HepG2 (cell line): ENCODE data around the gene MUTYH. TPM values are rescaled to one million over a fixed set of nuclear protein-coding genes. Genes with fewer than 3 reads are reported as not detected.
A peak's percentile ranks its signal among the peaks of the same experiment; 100 is the strongest.

Source experiments
- ATAC-seq: fragments of 200-7000 bp; cut with Tn5 transposase; 3 replicates; pipeline ENCODE4 v1.9.1; 2020; ENCODE audit warnings: mild to moderate bottlenecking, moderate library complexity
- BruUV-seq: library from RNA; stranded (reverse); fragments of 400-500 nt; replicated peaks from 2 replicates; lab custom pipeline; 2021; lab: Mats Ljungman, UMichigan
- CTCF ChIA-PET: fragments of 300-600 bp; formaldehyde crosslinking; extraction: SDS; loops from one replicate; lab custom pipeline; 2021; ENCODE audit warnings: low total read pairs, inconsistent platforms, low intra/inter-chr PET ratio; lab: Yijun Ruan, JAX
- POLR2A ChIA-PET: fragments of 350-600 bp; sonication (Branson Sonifier 250); formaldehyde crosslinking; loops from one replicate; lab custom pipeline; 2020; ENCODE audit warnings: antibody characterized with exemption, inconsistent platforms; lab: Yijun Ruan, JAX
- DNase-seq: peaks from one replicate; pipeline ENCODE4 v3.0.0-alpha.2; 2015; ENCODE audit warnings: low spot score
- FAIRE-seq: peaks from 3 replicates; lab custom pipeline; 2011; peaks lifted over from hg19 to GRCh38; lab: Jason Lieb, UNC
- H2AFZ ChIP-seq: one replicate; pipeline ENCODE4 v1.6.1; 2011; ENCODE audit warnings: low read length, inconsistent platforms
- H3K27ac ChIP-seq: fragments of 300-600 bp; 3 replicates; pipeline ENCODE4 v1.8.0; 2011; ENCODE audit warnings: mixed run types, mild to moderate bottlenecking, mixed read lengths, low read length, inconsistent platforms; ENCODE audit not compliant: insufficient read depth; ENCODE audit errors: extremely low read length
- H3K27me3 ChIP-seq, 2 experiments: fragments of 200-600 bp in 1 of 2; 2 replicates in 1 of 2; 3 replicates in 1 of 2; pipeline versions ENCODE4 v1.6.0 to v1.8.0; 2011; ENCODE audit warnings: low read length in 2 of 2, mild to moderate bottlenecking in 2 of 2, moderate library complexity in 2 of 2, inconsistent platforms in 1 of 2; ENCODE audit not compliant: insufficient read depth in 2 of 2, control insufficient read depth in 1 of 2
- H3K36me3 ChIP-seq, 2 experiments: fragments of 200-600 bp in 1 of 2; replicated peaks in 1 of 2; 2 replicates in 1 of 2; 3 replicates in 1 of 2; pipeline versions ENCODE4 v1.5.1 to v1.8.0; 2011; ENCODE audit warnings: low read length in 2 of 2, inconsistent platforms in 1 of 2; ENCODE audit not compliant: insufficient read depth in 2 of 2, control insufficient read depth in 1 of 2
- H3K4me1 ChIP-seq: 2 replicates; pipeline ENCODE4 v1.5.1; 2012; ENCODE audit warnings: low read length, inconsistent platforms; ENCODE audit not compliant: insufficient read depth
- H3K4me2 ChIP-seq: 2 replicates; pipeline ENCODE4 v1.6.0; 2011; ENCODE audit warnings: low read depth, low read length, inconsistent platforms
- H3K4me3 ChIP-seq, 3 experiments: fragments of 200-600 bp in 1 of 3; sonication (generic), shearing (Covaris generic) in 1 of 3; replicated peaks in 1 of 3; 2 replicates each; pipeline ENCODE4 v1.5.1; 2011 to 2016; ENCODE audit warnings: low read length in 3 of 3, inconsistent platforms in 2 of 3, low read depth in 2 of 3, mild to moderate bottlenecking in 2 of 3, control low read depth in 1 of 3, mixed read lengths in 1 of 3; ENCODE audit not compliant: insufficient read depth in 1 of 3
- H3K79me2 ChIP-seq: one replicate; pipeline ENCODE4 v1.6.1; 2011; ENCODE audit warnings: low read length, inconsistent platforms; ENCODE audit not compliant: insufficient read depth
- H3K9ac ChIP-seq: 2 replicates; pipeline ENCODE4 v1.6.0; 2011; ENCODE audit warnings: mild to moderate bottlenecking, low read depth, low read length, inconsistent platforms; ENCODE audit not compliant: insufficient read depth
- H3K9me3 ChIP-seq: 2 replicates; pipeline ENCODE4 v1.5.1; 2012; ENCODE audit warnings: mild to moderate bottlenecking, low read length
- H4K20me1 ChIP-seq: 2 replicates; pipeline ENCODE4 v1.6.0; 2011; ENCODE audit warnings: inconsistent platforms, mild to moderate bottlenecking, low read length, moderate library complexity; ENCODE audit not compliant: insufficient read depth
- ATF1 ChIP-seq: IDR thresholded peaks from 2 replicates; pipeline ENCODE4 v1.6.1; 2016; ENCODE audit warnings: mild to moderate bottlenecking, control low read depth
- FIP1L1 ChIP-seq: fragments of 200-400 bp; formaldehyde crosslinking; IDR thresholded peaks from 2 replicates; pipeline ENCODE4 v1.6.1; 2018; ENCODE audit warnings: low read depth, mild to moderate bottlenecking, low read length, moderate library complexity, borderline replicate concordance; ENCODE audit not compliant: insufficient read depth
- GLI4 ChIP-seq: sonication (generic); formaldehyde crosslinking; IDR thresholded peaks from 2 replicates; pipeline ENCODE4 v1.5.1; 2020; ENCODE audit warnings: missing genetic modification reagents, mild to moderate bottlenecking, moderate library complexity, borderline replicate concordance
- GPBP1L1 ChIP-seq: sonication (generic); formaldehyde crosslinking; IDR thresholded peaks from 2 replicates; pipeline ENCODE4 v1.5.0; 2020; ENCODE audit warnings: mild to moderate bottlenecking, missing genetic modification reagents
- KAT2B ChIP-seq: fragments of 150-350 bp; IDR thresholded peaks from 2 replicates; pipeline ENCODE4 v1.6.1; 2014; ENCODE audit warnings: low read depth, low read length, borderline replicate concordance
- MYC ChIP-seq: sonication (generic); formaldehyde crosslinking; IDR thresholded peaks from 2 replicates; pipeline ENCODE4 v1.9.0; 2021; ENCODE audit warnings: missing genetic modification reagents, borderline replicate concordance
- NFE2L2 ChIP-seq: fragments of 150-350 bp; IDR thresholded peaks from 2 replicates; pipeline ENCODE4 v1.6.1; 2014; ENCODE audit warnings: low read length
- SIX4 ChIP-seq: sonication (generic); formaldehyde crosslinking; IDR thresholded peaks from 2 replicates; pipeline ENCODE4 v1.4.0; 2020; ENCODE audit warnings: missing genetic modification reagents
- ZKSCAN1 ChIP-seq: fragments of 150-350 bp; IDR thresholded peaks from 2 replicates; pipeline ENCODE4 v1.6.1; 2014; ENCODE audit warnings: low read length
- ZNF121 ChIP-seq: sonication (generic); formaldehyde crosslinking; IDR thresholded peaks from 2 replicates; pipeline ENCODE4 v1.5.0; 2020; ENCODE audit warnings: mild to moderate bottlenecking, missing genetic modification reagents
- ZNF138 ChIP-seq: sonication (generic); formaldehyde crosslinking; IDR thresholded peaks from 2 replicates; pipeline ENCODE4 v1.5.0; 2020; ENCODE audit warnings: mild to moderate bottlenecking, low read depth, missing genetic modification reagents
- ZNF557 ChIP-seq: sonication (generic); formaldehyde crosslinking; IDR thresholded peaks from 2 replicates; pipeline ENCODE4 v1.4.0; 2020; ENCODE audit warnings: missing genetic modification reagents
- ZSCAN25 ChIP-seq: sonication (generic); formaldehyde crosslinking; IDR thresholded peaks from 2 replicates; pipeline ENCODE4 v1.8.0; 2022; ENCODE audit warnings: mild to moderate bottlenecking, missing genetic modification reagents
- ZSCAN29 ChIP-seq: sonication (generic); formaldehyde crosslinking; conservative IDR thresholded peaks from 2 replicates; pipeline ENCODE4 v1.4.0; 2020; ENCODE audit warnings: mild to moderate bottlenecking, missing genetic modification reagents
- WGBS: methylation state at CpG from one replicate; pipeline ENCODE4 v1.1.6; 2017; ENCODE audit warnings: low lambda C conversion rate; 5-methylcytosine and 5-hydroxymethylcytosine counted together
- in situ Hi-C: cut with HindIII; loops from 2 replicates; pipeline ENCODE4 v1.10.0; 2017; ENCODE audit warnings: low pct_unique_long_range_greater_than_20kb; ENCODE audit not compliant: extremely low pct_ligation_motif_present
- intact Hi-C: fragments of 100-400 bp; cut with micrococcal nuclease; formaldehyde crosslinking; loops from one replicate; pipeline ENCODE4 v1.10.0; 2022; ENCODE audit not compliant: unreplicated experiment
- polyA plus RNA-seq, 8 experiments: library from polyadenylated mRNA; depleted of rRNA in 3 of 8; stranded (reverse) in 7 of 8; unstranded in 1 of 8; fragments of >200 nt; fragmentation: Illumina TruSeq in 4 of 8; extraction: Trizol in 4 of 8; gene quantifications; 2 replicates each; pipeline versions ENCODE4 v1.2.1 to v1.2.3, GENCODE V29; 2011 to 2016; ENCODE audit warnings: low read depth in 4 of 8, missing spikeins in 1 of 8, mixed read lengths in 1 of 8; ENCODE audit not compliant: insufficient read depth in 1 of 8
- total RNA-seq, 5 experiments: library from RNA; depleted of rRNA; stranded (reverse); fragments of >200 nt; fragmentation: Illumina TruSeq; extraction: Trizol; gene quantifications; 2 replicates each; pipeline ENCODE4 v1.2.3, GENCODE V29; 2016; ENCODE audit warnings: low read depth in 1 of 5
- TF ChIP-seq, protein P1 (sequence below): sonication (generic); formaldehyde crosslinking; IDR thresholded peaks from 2 replicates; pipeline ENCODE4 v1.8.0; 2023; ENCODE audit warnings: mild to moderate bottlenecking, missing genetic modification reagents

The MUTYH gene
- total and polyA plus RNA-seq, 2 of the 13 experiments (the other 11 are each of a cell fraction or from before 2014, with no cell fraction given): 16.3 to 17.1 TPM

DNA sequence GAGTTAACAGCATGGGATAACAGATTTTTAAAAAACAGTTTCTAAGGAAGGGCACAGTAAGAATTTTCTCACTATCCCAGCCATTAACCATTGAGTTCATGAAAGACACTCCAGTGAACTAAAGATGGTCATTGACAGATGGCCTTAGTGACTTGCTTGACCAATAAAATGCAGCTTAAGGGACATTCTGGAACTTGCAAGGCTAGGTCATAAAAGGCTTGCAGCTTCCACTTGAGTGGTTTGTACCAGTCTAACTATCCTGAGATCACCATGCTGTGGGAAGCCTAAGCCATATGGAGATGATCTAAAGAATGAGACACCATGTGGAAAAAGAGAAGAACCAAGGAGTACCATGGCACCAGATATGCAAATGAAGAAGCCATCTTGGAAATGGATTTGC is 37.9 kb upstream of the MUTYH start (continued):
- TF ChIP-seq ZNF138 (CRISPR knock-in tag) (no peak), NFE2L2 (no peak)
- TF ChIP-seq, all 625 proteins: peak for 0

GRCh38 chr1:45375104-45376090 is 35.2 kb upstream of the MUTYH start:
- ChIA-PET CTCF (no interaction called here), POLR2A (no interaction called here)
- no peak overlapping the region for H3K27ac ChIP-seq
- H3K4me1 ChIP-seq: no peaks in the 10 kb centered on the region; the same call in 1 of the 2 replicates
- no peaks in the 10 kb centered on the region for H3K36me3 ChIP-seq
- ATAC-seq (no peak), FAIRE-seq (no peak), DNase-seq (no peak)
- H3K79me2 ChIP-seq: no peaks in the 10 kb centered on the region
- no peaks in the 10 kb centered on the region for H3K27me3 ChIP-seq
- intact Hi-C loops: no loop called here
- in situ Hi-C loops: no loop called here
- no peaks in the 10 kb centered on the region for H3K9me3 ChIP-seq
- no peak overlapping the region for H3K4me2 ChIP-seq
- 57% methylated on average over 3 of the region's 3 CpGs for WGBS
- TF ChIP-seq ZNF121: 0 out of 2 replicates have a peak, but pooled peaks have one; percentile 20
- no peak for TF ChIP-seq ZSCAN29
- no peaks in the 10 kb centered on the region for H4K20me1 ChIP-seq
- no peak overlapping the region for H3K9ac ChIP-seq
- BruUV-seq: no TSS peak
- H2AFZ ChIP-seq: no peak overlapping the region
- no peak overlapping the region for H3K4me3 ChIP-seq

- no peak overlapping the region for H3K27ac ChIP-seq
- H3K9ac ChIP-seq: no peak overlapping the region
- no peaks in the 10 kb centered on the region for H3K9me3 ChIP-seq
- CTCF ChIA-PET: no interaction called here
- no peak overlapping the region for H3K4me2 ChIP-seq
- H4K20me1 ChIP-seq: no peaks in the 10 kb centered on the region
- FAIRE-seq (no peak), ATAC-seq (no peak), DNase-seq (no peak)
- in situ Hi-C loops: loop anchor here (25.0 kb wide), 1 partner anchor 214 kb away; the partner anchor contains the start of gene NASP
- H3K36me3 ChIP-seq: no peaks in the 10 kb centered on the region
- intact Hi-C loops: no loop called here
- H3K79me2 ChIP-seq: no peaks in the 10 kb centered on the region
- no peaks in the 10 kb centered on the region; the same call in 1 of the 2 replicates for H3K4me1 ChIP-seq
- POLR2A ChIA-PET: interaction anchor here (0.9 kb wide), 1 partner anchor 148 kb away, joined by 3 read pairs; the partner anchor contains the start of gene PRDX1
- no peak overlapping the region for H3K4me3 ChIP-seq
- BruUV-seq: no TSS peak
- no peak overlapping the region for H2AFZ ChIP-seq
- H3K27me3 ChIP-seq: no peaks in the 10 kb centered on the region
- TF ChIP-seq FIP1L1: no peak
- TF ChIP-seq ZSCAN25 (CRISPR knock-in tag): no peak
- TF ChIP-seq MYC (CRISPR knock-in tag): no peak
- TF ChIP-seq ZKSCAN1: no peak
- TF ChIP-seq KAT2B: no peak
- TF ChIP-seq GPBP1L1: no peak
- TF ChIP-seq, protein P1, sequence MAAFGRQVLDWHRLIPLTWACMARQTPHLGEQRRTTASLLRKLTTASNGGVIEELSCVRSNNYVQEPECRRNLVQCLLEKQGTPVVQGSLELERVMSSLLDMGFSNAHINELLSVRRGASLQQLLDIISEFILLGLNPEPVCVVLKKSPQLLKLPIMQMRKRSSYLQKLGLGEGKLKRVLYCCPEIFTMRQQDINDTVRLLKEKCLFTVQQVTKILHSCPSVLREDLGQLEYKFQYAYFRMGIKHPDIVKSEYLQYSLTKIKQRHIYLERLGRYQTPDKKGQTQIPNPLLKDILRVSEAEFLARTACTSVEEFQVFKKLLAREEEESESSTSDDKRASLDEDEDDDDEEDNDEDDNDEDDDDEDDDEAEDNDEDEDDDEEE (CRISPR knock-in tag): no peak
- TF ChIP-seq SIX4 (CRISPR knock-in tag): no peak
- no peak for TF ChIP-seq GLI4 (CRISPR knock-in tag)
- TF ChIP-seq ZNF557 (CRISPR knock-in tag): no peak
- TF ChIP-seq ATF1: no peak
These were observed 33.3 kb upstream of the MUTYH start for GRCh38 chr1:45373573-45373972.
